Measurements from ENCODE around the gene SETD9.

SETD9 gene

GRCh38 chr5:56909294-56910209 is at the start of gene SETD9:
Gene SETD9, plus strand, starts transcription at chr5:56909596. Its CDS starts 50 bp downstream, at chr5:56909646.
- DNase-seq = peak; percentile 98

- peak; percentile 6 for DNase-seq
These were observed 47.4 kb upstream of the SETD9 start for GRCh38 chr5:56861893-56862485.

GRCh38 chr5:56862909-56863308 is 46.5 kb upstream of the SETD9 start:
- DNase-seq = no peak

GRCh38 chr5:56871777-56872176 is 37.6 kb upstream of the SETD9 start:
- no peak for DNase-seq

GRCh38 chr5:56873056-56873455 is 36.3 kb upstream of the SETD9 start:
- no peak for DNase-seq

GRCh38 chr5:56876327-56876726 is 33.1 kb upstream of the SETD9 start:
- no peak for DNase-seq

- DNase-seq = no peak
These were observed 27.8 kb upstream of the SETD9 start for GRCh38 chr5:56881571-56881970.

GRCh38 chr5:56893251-56893951 is 16.0 kb upstream of the SETD9 start:
- DNase-seq = no peak

GRCh38 chr5:56896763-56897162 is 12.6 kb upstream of the SETD9 start:
- DNase-seq = no peak

GRCh38 chr5:56898213-56898612 is 11.2 kb upstream of the SETD9 start:
- no peak for DNase-seq

- no peak for DNase-seq
These were observed 9.0 kb upstream of the SETD9 start for GRCh38 chr5:56900395-56900794.

GRCh38 chr5:56900858-56901578 is 8.4 kb upstream of the SETD9 start:
- peak; percentile 21 for DNase-seq

GRCh38 chr5:56908942-56909293 is 478 bp upstream of the SETD9 start:
- DNase-seq = no peak

GRCh38 chr5:56910210-56910965 is 992 bp downstream of the SETD9 start:
- peak; percentile 77 for DNase-seq

GRCh38 chr5:56913766-56914165 is 4.4 kb downstream of the SETD9 start:
- DNase-seq = no peak

- no peak for DNase-seq
These were observed 5.3 kb downstream of the SETD9 start for GRCh38 chr5:56914678-56915077.

GRCh38 chr5:56917534-56917933 is 8.1 kb downstream of the SETD9 start:
- no peak for DNase-seq

GRCh38 chr5:56918054-56918453 is 8.7 kb downstream of the SETD9 start:
- DNase-seq = no peak

GRCh38 chr5:56919942-56920662 is 10.7 kb downstream of the SETD9 start:
- no peak for DNase-seq

GRCh38 chr5:56922922-56923321 is 13.5 kb downstream of the SETD9 start:
- no peak for DNase-seq

GRCh38 chr5:56934325-56934724 is 24.9 kb downstream of the SETD9 start:
- no peak for DNase-seq

- peak; percentile 48 for DNase-seq
These were observed 29.5 kb downstream of the SETD9 start for GRCh38 chr5:56938858-56939257.
